Spleen (tissue), 7 donors: ENCODE data around the gene TBC1D10A.

Experiments
- CTCF ChIP-seq, 11 experiments: fragments of 200-600 bp in 7 of 11; fragments of 450-650 bp in 4 of 11; sonication (generic) in 4 of 11; IDR thresholded peaks in 8 of 11; conservative IDR thresholded peaks in 3 of 11; 1 replicate in 7 of 11; 2 replicates in 4 of 11; pipeline versions ENCODE4 v1.4.0 to v1.8.0; 2016 to 2021; ENCODE audit warnings: antibody characterized with exemption in 11 of 11, inconsistent platforms in 4 of 11, mild to moderate bottlenecking in 1 of 11
- POLR2A ChIP-seq, 3 donors: fragments of 450-650 bp; IDR thresholded peaks; one replicate each; pipeline ENCODE4 v1.5.1; 2017; ENCODE audit warnings: antibody characterized with exemption in 3 of 3, mild to moderate bottlenecking in 1 of 3
- POLR2AphosphoS5 ChIP-seq, 3 donors: sonication (generic); formaldehyde crosslinking; IDR thresholded peaks; one replicate each; pipeline ENCODE4 v1.5.1; 2017; ENCODE audit warnings: antibody characterized with exemption in 3 of 3
- donor health status: DM: no; HTN: no; CAD: no; lungs with moderate emphysema.
- donor health status: DM: no; HTN: no; CAD: no.
- donor health status: DM: no; HTN: no; CAD: no.

GRCh38 chr22:30250039-30250565 lies 76.6 kb downstream of the TBC1D10A start:
- TF ChIP-seq CTCF (IDR thresholded peaks at IDR 0.05 in 8 of 11, conservative IDR thresholded peaks at IDR 0.05 in 3 of 11) (no peak), POLR2A (IDR thresholded peaks at IDR 0.05) (no peak), POLR2AphosphoS5 (IDR thresholded peaks at IDR 0.05) (no peak)
